Uterus (tissue), 4 donors: ENCODE results near the gene CMTR1. TPM values are rescaled to one million over a fixed set of nuclear protein-coding genes. Genes with fewer than 3 reads are reported as not detected.

ENCODE experiments used
- DNase-seq, 2 donors: peaks; one replicate each; pipeline ENCODE4 v3.0.0-alpha.2; 2019 to 2020
- H3K27ac ChIP-seq, 2 donors: fragments of 200-600 bp; sonication (generic); 1 replicate in 1 of 2; 2 replicates in 1 of 2; pipeline ENCODE4 v1.5.1; 2016 to 2018
- H3K27me3 ChIP-seq, 2 donors: fragments of 200-600 bp; sonication (generic); one replicate each; pipeline ENCODE4 v1.5.1; 2018 to 2019; ENCODE audit warnings: control low read depth in 1 of 2
- H3K36me3 ChIP-seq, 2 donors: fragments of 200-600 bp; sonication (generic); one replicate each; pipeline ENCODE4 v1.5.1; 2019; ENCODE audit warnings: control low read depth in 1 of 2
- H3K4me1 ChIP-seq, 2 donors: fragments of 200-600 bp; sonication (generic); one replicate each; pipeline ENCODE4 v1.5.1; 2018 to 2019; ENCODE audit warnings: control low read depth in 1 of 2
- H3K4me3 ChIP-seq, 2 donors: fragments of 200-600 bp; sonication (generic); 1 replicate in 1 of 2; 2 replicates in 1 of 2; pipeline ENCODE4 v1.5.1; 2018 to 2019; ENCODE audit warnings: mild to moderate bottlenecking in 1 of 2
- H3K9me3 ChIP-seq, 2 donors: fragments of 200-600 bp; sonication (generic); one replicate each; pipeline ENCODE4 v1.5.1; 2019; ENCODE audit warnings: control low read depth in 1 of 2
- POLR2A ChIP-seq, 2 donors: fragments of 450-650 bp; IDR thresholded peaks; one replicate each; pipeline ENCODE4 v1.6.1; 2016; ENCODE audit warnings: antibody characterized with exemption in 2 of 2, mild to moderate bottlenecking in 1 of 2, moderate library complexity in 1 of 2
- intact Hi-C: fragments of 100-400 bp; cut with DNase I; formaldehyde crosslinking; loops from one replicate; pipeline ENCODE4 v1.15.1; 2023; ENCODE audit warnings: low total_unique reads
- total RNA-seq, 4 donors: library from RNA; depleted of rRNA in 3 of 4; stranded (reverse); fragments of >200 nt in 3 of 4; gene quantifications; one replicate each; pipeline versions ENCODE4 v1.1.0 to v1.2.4, GENCODE V29; 2014 to 2023
- TF ChIP-seq, protein P1 (sequence below), 4 experiments: fragments of 200-600 bp in 2 of 4; fragments of 450-650 bp in 2 of 4; sonication (generic) in 2 of 4; IDR thresholded peaks; one replicate each; pipeline ENCODE4 v1.5.1; 2016 to 2019; ENCODE audit warnings: antibody characterized with exemption in 4 of 4, mild to moderate bottlenecking in 2 of 4, moderate library complexity in 1 of 4
- donor health status: DM: yes; HTN: yes; CAD: no.

Gene CMTR1
- total RNA-seq, 4 donors from 2014 or later: 5.9 to 54.9 (median 31.0) TPM

DNA sequence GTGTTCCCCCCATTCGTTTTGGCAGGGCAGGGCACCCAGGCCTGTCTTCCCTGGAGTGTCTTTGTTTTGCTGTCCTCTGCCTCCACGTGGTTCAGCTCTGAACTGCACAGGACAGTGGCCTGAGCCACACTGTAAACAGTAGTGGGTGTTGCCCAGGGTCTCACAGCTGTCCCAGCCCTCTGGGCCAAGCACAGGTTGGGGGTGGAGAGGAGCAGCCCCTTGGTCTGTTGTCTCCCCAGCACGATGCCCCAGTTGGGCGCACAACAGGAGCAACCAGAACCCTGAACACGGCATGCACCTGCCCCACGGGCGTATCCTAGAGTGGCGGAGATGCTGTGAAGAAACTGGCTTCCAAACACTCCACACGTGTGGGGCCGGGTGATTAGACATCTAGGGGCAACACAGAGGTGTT lies 52.3 kb downstream of the CMTR1 start:
- H3K4me1 ChIP-seq: no peaks in the 10 kb centered on the region
- TF ChIP-seq, protein P1, sequence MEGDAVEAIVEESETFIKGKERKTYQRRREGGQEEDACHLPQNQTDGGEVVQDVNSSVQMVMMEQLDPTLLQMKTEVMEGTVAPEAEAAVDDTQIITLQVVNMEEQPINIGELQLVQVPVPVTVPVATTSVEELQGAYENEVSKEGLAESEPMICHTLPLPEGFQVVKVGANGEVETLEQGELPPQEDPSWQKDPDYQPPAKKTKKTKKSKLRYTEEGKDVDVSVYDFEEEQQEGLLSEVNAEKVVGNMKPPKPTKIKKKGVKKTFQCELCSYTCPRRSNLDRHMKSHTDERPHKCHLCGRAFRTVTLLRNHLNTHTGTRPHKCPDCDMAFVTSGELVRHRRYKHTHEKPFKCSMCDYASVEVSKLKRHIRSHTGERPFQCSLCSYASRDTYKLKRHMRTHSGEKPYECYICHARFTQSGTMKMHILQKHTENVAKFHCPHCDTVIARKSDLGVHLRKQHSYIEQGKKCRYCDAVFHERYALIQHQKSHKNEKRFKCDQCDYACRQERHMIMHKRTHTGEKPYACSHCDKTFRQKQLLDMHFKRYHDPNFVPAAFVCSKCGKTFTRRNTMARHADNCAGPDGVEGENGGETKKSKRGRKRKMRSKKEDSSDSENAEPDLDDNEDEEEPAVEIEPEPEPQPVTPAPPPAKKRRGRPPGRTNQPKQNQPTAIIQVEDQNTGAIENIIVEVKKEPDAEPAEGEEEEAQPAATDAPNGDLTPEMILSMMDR (IDR thresholded peaks at IDR 0.05): no peak
- no peaks in the 10 kb centered on the region for H3K27me3 ChIP-seq
- DNase-seq: no peak
- intact Hi-C loops: loop anchor here (10.0 kb wide), 1 partner anchor 210 kb away; the partner anchor contains the start of gene MDGA1
- H3K9me3 ChIP-seq: no peaks in the 10 kb centered on the region
- H3K36me3 ChIP-seq: no peaks in the 10 kb centered on the region
- H3K27ac ChIP-seq: no peak overlapping the region
- no peak overlapping the region for H3K4me3 ChIP-seq

DNA sequence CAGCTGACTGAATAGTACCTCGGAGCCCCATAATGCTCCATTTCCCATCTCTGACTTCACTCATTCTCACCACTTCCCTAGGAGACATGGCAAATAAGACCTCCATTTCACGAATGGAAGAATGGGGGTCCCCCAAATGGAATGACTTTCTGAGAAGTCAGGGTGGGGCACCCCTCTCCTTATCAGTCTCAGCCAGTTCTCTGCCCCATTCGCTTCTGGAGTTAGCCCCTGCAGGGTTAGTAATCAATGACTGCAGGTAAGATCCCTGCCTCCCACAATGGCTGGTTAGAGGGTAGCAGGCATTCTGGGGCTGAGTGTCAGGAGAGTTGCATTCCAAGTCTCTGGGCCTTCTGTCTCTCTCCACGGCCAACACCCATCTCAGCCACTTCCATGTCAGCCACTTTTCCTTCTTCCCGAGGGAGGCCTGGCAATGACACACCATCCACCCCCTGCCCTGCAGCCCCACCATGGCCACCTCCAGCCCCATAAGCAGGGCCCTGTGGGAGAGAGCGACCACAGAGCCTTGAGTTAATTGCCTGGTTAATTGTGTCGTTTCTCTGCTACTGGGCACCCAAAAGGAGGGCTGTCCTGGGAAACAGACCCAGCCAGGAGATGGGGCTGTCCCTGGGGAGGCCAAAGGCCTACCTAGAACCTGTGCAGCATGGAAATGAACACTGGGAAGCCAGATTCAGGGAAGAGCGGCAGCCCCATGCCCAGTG lies 53.3 kb downstream of the CMTR1 start:
- Histone ChIP-seq H3K27ac (no peak overlapping the region), H3K4me3 (no peak overlapping the region), H3K9me3 (no peaks in the 10 kb centered on the region), H3K27me3 (no peaks in the 10 kb centered on the region), H3K36me3 (no peaks in the 10 kb centered on the region), H3K4me1 (no peaks in the 10 kb centered on the region)
- DNase-seq: no peak
- TF ChIP-seq, protein P1 (IDR thresholded peaks at IDR 0.05): no peak
- no peak for TF ChIP-seq POLR2A (IDR thresholded peaks at IDR 0.05)
- intact Hi-C loops: loop anchor here (10.0 kb wide), 1 partner anchor 209 kb away; the partner anchor contains the start of gene MDGA1

DNA sequence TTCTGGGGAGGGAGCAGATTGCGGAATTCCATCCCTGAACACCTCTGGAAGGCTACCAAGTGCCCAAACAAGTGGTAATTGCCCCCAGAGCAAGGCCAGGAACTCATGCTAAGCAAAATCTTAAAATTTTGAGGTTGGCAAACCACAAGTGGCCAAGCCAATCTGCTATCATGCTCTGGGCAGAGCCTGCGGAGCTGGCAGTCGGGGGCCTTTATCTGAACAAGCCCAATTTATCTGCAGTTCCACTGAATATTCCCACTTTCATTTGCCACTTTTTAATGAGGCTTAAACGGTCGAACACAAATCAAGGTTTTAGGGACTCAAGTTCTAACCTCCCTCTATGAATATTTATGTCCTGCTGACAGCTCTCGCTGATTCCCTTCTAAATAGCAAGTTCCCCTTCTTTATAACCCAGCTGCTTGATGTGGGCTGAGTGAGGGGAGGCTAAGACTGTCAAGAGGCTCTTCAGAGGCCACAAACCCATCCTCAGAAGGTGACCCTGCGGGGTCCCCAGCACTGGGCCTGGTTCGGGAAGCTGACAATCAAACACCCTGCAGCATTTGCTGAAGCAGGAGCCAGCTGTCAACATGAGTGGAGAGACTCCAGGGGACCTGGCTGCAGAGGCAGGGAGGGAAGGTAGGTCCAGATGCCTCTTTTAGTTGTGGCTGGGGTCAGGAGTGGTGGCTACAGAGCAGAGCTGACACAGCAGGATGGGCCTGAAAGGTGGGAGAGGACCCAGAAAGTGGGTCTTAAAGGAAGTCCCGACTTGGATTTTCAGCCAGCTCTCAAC lies 54.8 kb downstream of the CMTR1 start:
- DNase-seq: no peak
- Histone ChIP-seq H3K4me1 (no peaks in the 10 kb centered on the region), H3K36me3 (no peaks in the 10 kb centered on the region), H3K4me3 (no peak overlapping the region), H3K27me3 (no peaks in the 10 kb centered on the region), H3K9me3 (no peaks in the 10 kb centered on the region), H3K27ac (no peak overlapping the region)
- intact Hi-C loops: loop anchor here (10.0 kb wide), 1 partner anchor 207 kb away; the partner anchor contains the start of gene MDGA1
- TF ChIP-seq POLR2A (IDR thresholded peaks at IDR 0.05): no peak

DNA sequence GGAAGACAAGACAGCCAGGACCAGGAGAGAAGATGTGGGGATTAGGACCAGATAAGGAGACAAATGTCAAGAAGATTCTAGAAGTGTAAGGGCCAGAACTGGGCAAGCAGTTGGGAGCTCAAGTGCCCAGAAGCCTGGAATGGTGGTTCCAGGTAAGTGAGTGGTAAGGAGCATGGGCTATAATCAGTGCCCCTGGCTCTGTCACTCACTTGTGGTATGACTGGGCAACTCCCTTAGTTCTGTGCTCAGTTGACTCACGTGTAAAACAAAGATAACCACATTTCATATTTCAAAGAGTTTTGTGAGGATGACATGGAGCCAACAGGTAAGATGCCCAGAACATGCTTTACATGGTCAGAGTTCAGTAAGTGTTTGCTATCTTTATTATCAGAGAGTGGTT lies 55.5 kb downstream of the CMTR1 start:
- TF ChIP-seq, protein P1 (IDR thresholded peaks at IDR 0.05): no peak
- TF ChIP-seq POLR2A (IDR thresholded peaks at IDR 0.05): no peak
- no peak for DNase-seq
- Histone ChIP-seq H3K36me3 (no peaks in the 10 kb centered on the region), H3K27ac (no peak overlapping the region), H3K4me1 (no peaks in the 10 kb centered on the region), H3K9me3 (no peaks in the 10 kb centered on the region), H3K27me3 (no peaks in the 10 kb centered on the region), H3K4me3 (no peak overlapping the region)
- intact Hi-C loops: loop anchor here (10.0 kb wide), 1 partner anchor 206 kb away; the partner anchor contains the start of gene MDGA1

DNA sequence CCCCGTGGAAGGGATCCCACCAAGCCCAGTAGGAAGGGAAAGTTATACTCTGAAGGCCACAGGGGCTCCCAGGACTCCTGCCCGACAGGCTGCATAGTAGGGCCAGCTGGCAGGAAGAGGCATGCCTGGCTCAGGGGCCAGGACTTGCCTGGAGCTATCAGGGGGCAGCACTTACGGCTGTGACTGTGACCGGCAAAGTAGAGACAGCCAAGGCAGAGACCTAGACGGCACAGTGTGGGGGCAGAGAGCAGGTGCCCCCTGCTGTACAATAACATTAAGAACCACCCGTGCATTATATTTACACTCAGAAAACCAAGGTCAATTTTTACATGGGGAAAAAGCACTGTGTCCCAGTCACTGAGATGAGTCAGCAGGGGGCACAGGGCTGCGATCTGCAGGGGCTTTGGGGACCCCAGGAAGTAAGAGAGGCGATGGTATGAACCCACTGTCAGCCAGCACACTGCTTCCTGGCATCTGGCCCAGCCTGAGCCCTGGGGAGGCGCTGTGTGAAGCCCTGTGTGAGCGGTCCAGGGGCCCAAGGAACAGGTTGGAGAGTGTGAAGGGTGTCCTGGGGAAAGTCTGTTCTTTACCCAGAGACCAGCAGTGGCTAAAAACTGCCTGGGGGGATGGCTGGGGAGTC lies 56.8 kb downstream of the CMTR1 start:
- intact Hi-C loops: loop anchor here (10.0 kb wide), 1 partner anchor 205 kb away; the partner anchor contains the start of gene MDGA1
- DNase-seq: no peak
- H3K4me3 ChIP-seq: no peak overlapping the region
- H3K27ac ChIP-seq: no peak overlapping the region
- no peaks in the 10 kb centered on the region for H3K9me3 ChIP-seq
- no peaks in the 10 kb centered on the region for H3K36me3 ChIP-seq
- no peaks in the 10 kb centered on the region for H3K4me1 ChIP-seq
- no peaks in the 10 kb centered on the region for H3K27me3 ChIP-seq
- TF ChIP-seq POLR2A (IDR thresholded peaks at IDR 0.05): no peak
- TF ChIP-seq, protein P1 (IDR thresholded peaks at IDR 0.05): no peak
